Activated naive CD8-positive, alpha-beta T cell (primary cell): ENCODE results near the gene USF2.

Experiments
- H3K27ac Mint-ChIP-seq: one replicate; pipeline ENCODE4 v1.8.0; 2021; ENCODE audit warnings: mixed read lengths
- H3K27me3 Mint-ChIP-seq: one replicate; pipeline ENCODE4 v1.8.0; 2021; ENCODE audit warnings: mixed read lengths
- H3K36me3 Mint-ChIP-seq: one replicate; pipeline ENCODE4 v1.8.0; 2021; ENCODE audit warnings: mixed read lengths
- H3K4me1 Mint-ChIP-seq: one replicate; pipeline ENCODE4 v1.8.0; 2021; ENCODE audit warnings: low read depth, mixed read lengths
- H3K4me3 Mint-ChIP-seq: one replicate; pipeline ENCODE4 v1.8.0; 2021; ENCODE audit warnings: mild to moderate bottlenecking, mixed read lengths
- H3K9me3 Mint-ChIP-seq: one replicate; pipeline ENCODE4 v1.8.0; 2021; ENCODE audit warnings: low read depth, mixed read lengths

USF2 gene

GRCh38 chr19:35253316-35254286 lies 15.2 kb upstream of the USF2 start:
- no peaks in the 10 kb centered on the region for H3K27me3 Mint-ChIP-seq
- no peaks in the 10 kb centered on the region for H3K9me3 Mint-ChIP-seq
- H3K36me3 Mint-ChIP-seq = no peaks in the 10 kb centered on the region
- peaks cover 55% of the 10 kb centered on the region for H3K4me1 Mint-ChIP-seq
- no peak overlapping the region for H3K4me3 Mint-ChIP-seq
- H3K27ac Mint-ChIP-seq = peak overlapping the region; percentile 7

GRCh38 chr19:35254341-35255297 lies 14.1 kb upstream of the USF2 start:
- no peaks in the 10 kb centered on the region for H3K9me3 Mint-ChIP-seq
- no peaks in the 10 kb centered on the region for H3K27me3 Mint-ChIP-seq
- peaks cover 46% of the 10 kb centered on the region for H3K4me1 Mint-ChIP-seq
- no peaks in the 10 kb centered on the region for H3K36me3 Mint-ChIP-seq
- H3K4me3 Mint-ChIP-seq = no peak overlapping the region
- H3K27ac Mint-ChIP-seq = peak overlapping the region; percentile 64

DNA sequence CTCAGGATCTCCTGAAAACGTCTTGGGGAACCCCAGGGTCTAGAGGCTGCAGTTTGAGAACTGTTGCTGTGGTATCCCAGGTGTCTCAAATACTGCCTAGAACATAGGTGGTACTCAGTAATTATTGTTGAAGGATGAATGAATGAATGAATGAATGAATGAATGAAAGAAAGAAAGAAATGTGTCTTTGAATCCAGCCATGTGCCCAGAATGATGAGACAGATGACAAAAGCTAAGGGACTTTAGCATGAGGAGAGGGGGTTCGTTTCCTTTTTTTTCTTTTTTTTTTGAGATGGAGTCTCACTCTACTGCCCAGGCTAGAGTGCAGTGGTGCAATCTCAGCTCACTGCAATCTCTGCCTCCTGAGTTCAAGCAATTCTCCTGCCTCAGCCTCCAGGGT lies 12.2 kb upstream of the USF2 start:
- Mint-ChIP-seq H3K27me3 (no peaks in the 10 kb centered on the region), H3K4me1 (peaks cover 34% of the 10 kb centered on the region), H3K27ac (peak overlapping the region; percentile 89), H3K36me3 (no peaks in the 10 kb centered on the region), H3K9me3 (no peaks in the 10 kb centered on the region), H3K4me3 (no peak overlapping the region)

GRCh38 chr19:35257113-35257461 lies 11.7 kb upstream of the USF2 start:
- Mint-ChIP-seq H3K27me3 (no peaks in the 10 kb centered on the region), H3K4me1 (peaks cover 33% of the 10 kb centered on the region), H3K36me3 (no peaks in the 10 kb centered on the region), H3K4me3 (no peak overlapping the region), H3K9me3 (no peaks in the 10 kb centered on the region), H3K27ac (peak overlapping the region; percentile 54)

- peaks cover 2% of the 10 kb centered on the region for H3K36me3 Mint-ChIP-seq
- H3K9me3 Mint-ChIP-seq = no peaks in the 10 kb centered on the region
- no peaks in the 10 kb centered on the region for H3K27me3 Mint-ChIP-seq
- no peak overlapping the region for H3K27ac Mint-ChIP-seq
- peaks cover 34% of the 10 kb centered on the region for H3K4me1 Mint-ChIP-seq
- H3K4me3 Mint-ChIP-seq = no peak overlapping the region
These were observed 8.0 kb upstream of the USF2 start for GRCh38 chr19:35260694-35261304.

DNA sequence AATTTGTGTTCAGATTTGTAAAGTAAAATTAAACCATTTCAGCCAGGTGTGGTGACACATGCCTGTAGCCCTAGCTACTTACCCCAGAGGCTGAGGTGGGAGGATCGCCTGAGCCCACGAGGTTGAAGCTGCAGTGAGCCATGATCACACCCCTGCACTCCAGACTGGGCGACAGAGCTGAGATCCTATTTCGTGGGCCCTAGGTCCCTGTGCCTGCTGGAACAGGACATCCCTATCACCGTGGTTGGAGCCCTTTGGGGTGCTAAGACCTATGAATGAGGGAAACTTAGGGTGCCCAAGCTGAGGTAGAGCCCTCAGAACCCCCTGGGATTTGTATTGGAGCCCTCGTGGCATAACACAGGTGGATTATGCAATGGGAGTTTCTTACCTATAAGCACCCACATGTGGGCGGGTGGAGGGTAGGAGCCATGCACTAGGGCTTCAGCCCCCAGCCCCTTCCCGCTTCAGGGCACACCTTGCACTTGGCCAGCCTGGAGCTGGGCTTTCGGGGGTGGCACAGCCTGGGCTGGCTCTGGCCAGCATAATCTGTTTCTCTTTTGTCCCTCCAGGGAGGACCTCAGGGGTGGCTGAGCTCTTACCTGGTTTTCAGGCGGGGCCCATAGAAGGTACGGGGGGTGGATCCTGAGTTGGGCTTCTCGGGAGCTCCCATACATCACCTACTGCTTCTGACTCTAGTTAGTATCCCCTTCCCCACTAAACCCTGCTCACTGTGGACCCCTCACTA lies 7.2 kb upstream of the USF2 start:
- Mint-ChIP-seq H3K36me3 (peaks cover 2% of the 10 kb centered on the region), H3K27me3 (no peaks in the 10 kb centered on the region), H3K9me3 (no peaks in the 10 kb centered on the region), H3K4me1 (peaks cover 35% of the 10 kb centered on the region), H3K27ac (no peak overlapping the region), H3K4me3 (no peak overlapping the region)

- Mint-ChIP-seq H3K27me3 (no peaks in the 10 kb centered on the region), H3K4me1 (peaks cover 30% of the 10 kb centered on the region), H3K36me3 (peaks cover 2% of the 10 kb centered on the region), H3K4me3 (no peak overlapping the region), H3K27ac (no peak overlapping the region), H3K9me3 (no peaks in the 10 kb centered on the region)
These were observed 6.5 kb upstream of the USF2 start for GRCh38 chr19:35262101-35262761.

DNA sequence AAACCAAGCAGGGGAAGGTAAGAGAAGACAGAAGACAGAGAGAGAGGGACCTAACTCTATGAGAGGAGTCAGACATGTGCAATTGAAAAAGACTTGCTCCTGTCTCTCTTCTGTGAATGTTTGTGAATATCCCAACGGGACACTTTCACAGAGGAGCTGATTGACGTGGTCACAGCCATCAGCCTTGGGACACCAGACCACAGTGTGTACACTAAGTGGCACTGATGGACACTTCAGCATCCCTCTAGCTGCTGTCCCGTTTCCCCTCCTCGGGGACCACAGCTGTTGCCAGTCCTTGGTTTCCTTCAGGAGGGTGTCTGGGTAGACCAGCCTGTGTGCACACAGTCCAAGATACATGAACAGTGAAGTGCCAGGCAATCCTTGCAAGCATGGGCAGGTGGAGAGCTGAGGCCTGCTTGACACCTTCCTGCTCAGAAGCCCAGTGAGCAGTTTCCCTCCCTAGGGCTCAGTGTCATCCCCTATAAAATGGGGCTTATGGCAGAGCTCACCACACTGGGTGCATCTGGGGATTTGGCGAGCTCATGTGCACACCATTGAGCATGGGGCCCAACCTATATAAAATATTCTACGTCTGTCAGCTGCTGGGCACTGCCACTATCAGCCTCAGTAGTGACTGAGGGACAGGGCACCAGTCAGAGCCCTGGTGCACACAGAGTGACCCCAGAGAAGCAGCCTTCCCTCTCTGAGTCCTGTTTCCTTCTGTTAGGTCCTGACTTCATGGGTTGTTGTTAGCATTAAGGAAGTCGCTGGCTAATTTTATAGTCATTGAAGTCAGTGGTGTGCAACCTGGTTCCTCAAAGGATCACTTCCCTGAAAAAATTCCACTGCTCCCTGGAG lies 4.3 kb upstream of the USF2 start:
- Mint-ChIP-seq H3K27ac (peak overlapping the region; percentile 81), H3K9me3 (no peaks in the 10 kb centered on the region), H3K4me1 (peaks cover 22% of the 10 kb centered on the region), H3K4me3 (no peak overlapping the region), H3K36me3 (peaks cover 2% of the 10 kb centered on the region), H3K27me3 (no peaks in the 10 kb centered on the region)

DNA sequence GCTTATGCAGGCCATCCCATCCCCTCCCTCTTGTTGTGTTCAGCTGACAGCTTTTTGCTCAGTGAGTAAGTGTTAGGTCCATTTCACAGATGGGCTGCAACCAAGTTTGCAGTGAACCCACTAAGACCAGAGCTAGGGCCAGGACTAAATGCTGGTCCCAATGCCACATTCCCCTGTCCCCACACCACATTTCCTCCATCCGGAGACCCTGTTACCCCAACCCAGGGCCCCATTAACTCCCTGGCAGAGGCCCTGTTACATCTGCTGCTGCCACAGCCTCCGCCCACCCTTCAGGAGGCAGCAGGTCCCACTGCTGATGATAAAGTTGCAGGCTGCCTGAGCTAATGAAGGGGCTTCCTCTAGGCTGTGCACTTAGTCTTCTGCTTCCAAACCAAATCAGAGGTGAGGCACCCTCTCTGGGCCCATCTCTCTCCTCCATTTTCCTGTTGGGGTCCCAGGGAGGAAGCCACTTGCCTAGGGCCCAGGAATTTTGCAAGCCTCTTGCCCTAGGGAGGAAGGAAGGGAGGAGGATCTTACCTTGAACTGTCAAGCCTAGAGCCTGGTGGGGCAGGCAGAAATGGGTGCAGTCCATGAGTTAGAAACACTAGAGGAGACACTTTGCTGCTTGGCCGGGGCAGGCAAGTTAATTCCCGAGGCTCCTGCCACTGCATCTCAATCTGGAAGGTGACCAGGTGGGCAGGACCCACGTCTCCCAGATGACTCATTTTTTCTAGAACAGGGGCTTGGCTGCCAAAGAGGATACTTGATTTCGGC lies 3.4 kb upstream of the USF2 start:
- Mint-ChIP-seq H3K4me1 (peaks cover 19% of the 10 kb centered on the region), H3K36me3 (peaks cover 2% of the 10 kb centered on the region), H3K27me3 (no peaks in the 10 kb centered on the region), H3K9me3 (no peaks in the 10 kb centered on the region), H3K4me3 (peak overlapping the region; percentile 74), H3K27ac (peak overlapping the region; percentile 89)

DNA sequence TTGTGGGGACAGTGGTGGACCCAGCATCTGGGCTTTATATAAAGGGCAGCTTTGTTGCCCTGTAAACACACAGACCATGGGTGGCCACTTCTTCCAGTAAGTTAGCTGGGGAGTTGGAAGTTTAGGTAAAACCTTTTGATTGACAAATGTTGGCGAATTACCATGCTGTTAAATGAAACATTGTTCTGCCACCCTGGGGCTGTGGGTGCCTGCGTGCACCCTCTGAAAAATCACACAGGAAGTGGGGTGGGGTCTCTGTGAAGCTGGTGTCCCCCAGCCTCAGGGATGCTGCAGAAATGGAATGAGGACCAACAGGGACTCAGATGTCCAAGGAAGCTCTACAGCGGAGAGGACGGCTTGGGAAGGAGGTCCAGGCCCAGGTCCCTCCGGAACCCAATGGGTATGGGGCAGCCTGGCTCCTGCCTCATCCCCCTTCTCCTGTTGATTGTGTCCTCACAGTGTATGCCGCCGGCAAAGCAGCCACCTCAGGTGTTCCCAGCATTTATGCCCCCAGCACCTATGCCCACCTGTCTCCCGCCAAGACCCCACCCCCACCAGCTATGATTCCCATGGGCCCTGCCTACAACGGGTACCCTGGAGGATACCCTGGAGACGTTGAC lies 2.8 kb upstream of the USF2 start:
- peaks cover 19% of the 10 kb centered on the region for H3K4me1 Mint-ChIP-seq
- H3K4me3 Mint-ChIP-seq = peak overlapping the region; percentile 74
- peak overlapping the region; percentile 89 for H3K27ac Mint-ChIP-seq
- no peaks in the 10 kb centered on the region for H3K9me3 Mint-ChIP-seq
- no peaks in the 10 kb centered on the region for H3K27me3 Mint-ChIP-seq
- peaks cover 2% of the 10 kb centered on the region for H3K36me3 Mint-ChIP-seq

- no peaks in the 10 kb centered on the region for H3K27me3 Mint-ChIP-seq
- H3K9me3 Mint-ChIP-seq = no peaks in the 10 kb centered on the region
- peaks cover 19% of the 10 kb centered on the region for H3K4me1 Mint-ChIP-seq
- H3K27ac Mint-ChIP-seq = peak overlapping the region; percentile 89
- H3K4me3 Mint-ChIP-seq = peak overlapping the region; percentile 95
- H3K36me3 Mint-ChIP-seq = peaks cover 2% of the 10 kb centered on the region
These were observed 2.0 kb upstream of the USF2 start for GRCh38 chr19:35266520-35267352.
